HG03342 (cell line): ENCODE results near the gene NRP2.
A peak's percentile ranks its signal among the peaks of the same experiment; 100 is the strongest.

Experiments
- ATAC-seq: cut with Tn5 transposase; IDR thresholded peaks from one replicate; pipeline ENCODE4 v1.9.1; 2021; ENCODE audit warnings: mild to moderate bottlenecking, moderate library complexity; ENCODE audit not compliant: unreplicated experiment

The NRP2 gene, protein sequence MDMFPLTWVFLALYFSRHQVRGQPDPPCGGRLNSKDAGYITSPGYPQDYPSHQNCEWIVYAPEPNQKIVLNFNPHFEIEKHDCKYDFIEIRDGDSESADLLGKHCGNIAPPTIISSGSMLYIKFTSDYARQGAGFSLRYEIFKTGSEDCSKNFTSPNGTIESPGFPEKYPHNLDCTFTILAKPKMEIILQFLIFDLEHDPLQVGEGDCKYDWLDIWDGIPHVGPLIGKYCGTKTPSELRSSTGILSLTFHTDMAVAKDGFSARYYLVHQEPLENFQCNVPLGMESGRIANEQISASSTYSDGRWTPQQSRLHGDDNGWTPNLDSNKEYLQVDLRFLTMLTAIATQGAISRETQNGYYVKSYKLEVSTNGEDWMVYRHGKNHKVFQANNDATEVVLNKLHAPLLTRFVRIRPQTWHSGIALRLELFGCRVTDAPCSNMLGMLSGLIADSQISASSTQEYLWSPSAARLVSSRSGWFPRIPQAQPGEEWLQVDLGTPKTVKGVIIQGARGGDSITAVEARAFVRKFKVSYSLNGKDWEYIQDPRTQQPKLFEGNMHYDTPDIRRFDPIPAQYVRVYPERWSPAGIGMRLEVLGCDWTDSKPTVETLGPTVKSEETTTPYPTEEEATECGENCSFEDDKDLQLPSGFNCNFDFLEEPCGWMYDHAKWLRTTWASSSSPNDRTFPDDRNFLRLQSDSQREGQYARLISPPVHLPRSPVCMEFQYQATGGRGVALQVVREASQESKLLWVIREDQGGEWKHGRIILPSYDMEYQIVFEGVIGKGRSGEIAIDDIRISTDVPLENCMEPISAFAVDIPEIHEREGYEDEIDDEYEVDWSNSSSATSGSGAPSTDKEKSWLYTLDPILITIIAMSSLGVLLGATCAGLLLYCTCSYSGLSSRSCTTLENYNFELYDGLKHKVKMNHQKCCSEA

DNA sequence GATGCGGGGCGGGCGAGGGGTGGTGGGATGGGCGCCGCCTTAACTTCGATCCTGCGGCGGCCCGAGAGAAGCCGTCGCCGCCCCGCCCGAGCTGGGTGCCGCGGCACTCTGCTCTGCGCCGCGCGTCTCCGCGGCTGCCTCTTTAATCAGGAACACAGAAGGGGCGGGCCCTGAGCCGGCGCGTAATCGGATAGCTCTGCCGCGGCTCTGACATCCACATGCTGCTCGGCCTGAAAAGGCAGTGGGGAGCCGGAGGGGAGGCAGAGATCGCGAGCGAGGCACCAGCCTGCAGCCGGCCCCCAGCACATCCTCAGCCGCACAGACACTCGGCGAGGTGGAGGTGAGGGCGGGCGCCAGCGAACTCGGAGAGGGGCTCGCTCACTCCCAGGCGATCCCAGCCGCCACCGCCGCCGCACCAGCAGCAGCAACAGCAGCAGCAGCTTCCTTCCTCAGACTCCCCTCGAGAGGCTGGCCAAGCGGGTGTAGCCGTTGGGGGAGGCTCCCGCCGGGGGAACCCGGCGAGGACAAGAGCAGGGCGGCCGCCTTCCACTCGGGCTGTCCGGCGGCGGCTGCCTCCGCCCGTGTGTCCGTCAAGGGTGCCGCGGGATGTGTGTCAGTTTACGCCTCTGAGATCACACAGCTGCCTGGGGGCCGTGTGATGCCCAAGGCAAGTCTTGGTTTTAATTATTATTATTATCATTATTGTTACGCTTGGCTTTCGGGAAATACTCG, at the start of gene NRP2:
TSS of gene NRP2 (plus strand) at position 263 of the 732 bp plus-strand sequence. CDS start 790 bp downstream, outside the sequence.
- ATAC-seq = peak; percentile 60

DNA sequence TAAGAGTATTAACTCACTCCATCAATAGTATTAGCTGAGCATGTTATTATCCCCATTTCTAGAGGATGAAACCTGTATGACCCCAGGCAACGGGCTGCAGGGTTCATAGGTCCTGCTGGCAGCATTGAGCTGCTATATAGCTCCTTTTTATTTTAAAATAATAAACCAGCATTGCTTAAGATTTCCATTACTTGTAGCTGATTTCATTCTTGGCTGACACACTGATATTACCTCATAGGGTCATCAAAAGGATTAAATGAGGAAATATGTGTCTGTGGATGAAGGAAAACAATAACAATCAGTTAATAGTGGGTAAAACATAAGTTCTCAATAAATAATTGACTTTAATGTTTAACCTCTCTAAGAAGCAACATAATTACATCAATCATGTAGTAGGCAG, 48.3 kb upstream of the NRP2 start:
- ATAC-seq = no peak

- ATAC-seq = no peak
Measured at GRCh38 chr2:205636549-205637319, 45.6 kb upstream of the NRP2 start.

DNA sequence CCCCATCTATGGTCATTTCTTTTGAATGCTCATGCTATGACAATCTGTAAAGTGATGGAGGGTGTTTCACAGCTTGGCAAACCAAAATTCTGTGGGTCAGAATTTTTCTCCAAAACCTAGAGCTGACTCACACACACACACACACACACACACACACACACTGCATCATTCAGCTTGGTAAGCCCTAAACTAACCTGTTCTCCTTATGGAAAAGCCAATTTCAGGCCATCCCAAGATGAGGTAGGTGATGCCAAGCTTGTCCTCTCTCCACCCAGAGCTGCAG, 45.0 kb upstream of the NRP2 start:
- no peak for ATAC-seq

GRCh38 chr2:205637779-205638503, 44.4 kb upstream of the NRP2 start:
- ATAC-seq = no peak

GRCh38 chr2:205640716-205641115, 41.6 kb upstream of the NRP2 start:
- ATAC-seq = peak; percentile 70

- ATAC-seq = no peak
Measured at GRCh38 chr2:205642599-205643356, 39.5 kb upstream of the NRP2 start.

DNA sequence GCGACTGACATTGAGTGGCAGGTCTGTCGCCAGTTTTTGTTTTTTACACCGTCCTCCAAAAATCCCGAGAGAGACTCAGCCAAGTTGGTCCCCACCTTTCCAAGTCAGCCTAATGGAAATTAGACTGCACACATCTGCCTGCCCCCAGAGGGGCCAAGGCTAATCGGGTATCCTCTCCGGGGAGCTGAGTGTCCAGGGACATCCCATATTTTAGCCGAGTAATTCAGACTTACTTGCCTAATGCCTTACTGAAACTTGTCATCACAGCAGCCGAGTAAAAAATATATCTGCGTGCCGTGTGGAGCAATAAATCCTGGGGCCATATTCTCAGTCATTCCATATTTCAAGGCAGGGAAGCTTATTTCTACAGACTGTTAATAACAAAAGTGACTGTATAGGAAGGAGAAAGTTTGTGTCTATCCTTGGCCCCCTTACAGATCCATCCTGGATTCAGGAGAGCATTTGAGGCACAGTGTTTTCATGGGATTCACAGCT, 38.9 kb upstream of the NRP2 start:
- ATAC-seq = no peak

- no peak for ATAC-seq
Measured at GRCh38 chr2:205644018-205644417, 38.3 kb upstream of the NRP2 start.

GRCh38 chr2:205646680-205647079, 35.6 kb upstream of the NRP2 start:
- ATAC-seq = peak; percentile 97

DNA sequence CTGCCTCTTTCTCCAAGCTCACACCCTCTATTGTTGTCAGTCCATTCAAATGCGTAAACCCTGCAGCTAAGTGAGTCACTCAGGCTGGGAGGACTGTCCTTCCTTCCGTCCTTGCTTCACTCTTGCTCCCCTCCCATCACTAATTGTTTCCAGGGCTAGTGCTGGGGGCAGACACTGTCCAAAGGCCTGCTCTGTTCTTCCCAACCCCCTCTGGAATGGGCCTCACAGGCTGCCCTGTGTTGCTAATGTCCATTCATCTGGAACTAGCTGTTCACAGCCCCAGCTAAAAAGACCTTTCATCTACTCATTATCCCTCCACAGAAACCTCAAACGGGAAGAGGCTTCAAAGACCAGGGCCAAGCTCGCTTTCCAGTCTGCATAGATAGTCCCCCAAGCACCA, 31.9 kb upstream of the NRP2 start:
- no peak for ATAC-seq

DNA sequence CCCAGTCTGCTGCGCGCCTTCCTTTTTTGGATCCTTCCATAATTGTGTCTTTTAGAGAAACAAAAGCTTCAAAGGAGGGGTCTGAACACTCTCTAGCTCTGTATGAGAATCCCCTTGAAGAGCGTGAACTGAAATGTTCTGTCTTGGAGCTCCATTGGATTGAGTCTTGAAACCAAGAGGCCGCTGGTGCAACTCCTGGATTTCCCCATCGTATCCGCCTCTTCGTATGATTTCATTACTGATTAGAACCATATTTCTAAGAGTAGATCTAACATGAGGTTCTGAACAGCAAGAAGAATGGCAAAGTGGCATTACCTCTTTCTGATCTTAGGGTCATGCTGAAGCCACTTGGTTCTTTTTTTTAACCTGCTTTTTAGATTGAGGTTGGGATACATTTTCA, 31.4 kb upstream of the NRP2 start:
- ATAC-seq = no peak

DNA sequence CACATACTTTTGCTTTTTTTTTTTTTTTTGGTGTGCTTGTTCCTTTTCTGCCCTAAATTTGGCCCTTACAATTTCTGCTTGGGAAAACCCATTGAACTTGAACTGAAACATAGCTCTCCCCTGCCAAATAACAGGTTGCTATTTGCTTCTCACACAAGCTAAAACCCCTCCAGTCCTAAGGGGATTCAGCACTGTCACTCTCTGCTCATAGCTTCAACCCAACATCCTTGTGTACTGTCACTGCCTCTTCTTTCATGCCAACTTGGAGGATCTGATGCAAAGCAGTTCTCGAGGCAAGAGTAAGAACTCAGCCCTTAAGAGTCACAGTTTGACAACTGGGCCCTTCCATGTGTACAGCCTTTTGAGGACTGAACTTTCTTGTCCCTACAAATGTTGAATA, 30.6 kb upstream of the NRP2 start:
- no peak for ATAC-seq

DNA sequence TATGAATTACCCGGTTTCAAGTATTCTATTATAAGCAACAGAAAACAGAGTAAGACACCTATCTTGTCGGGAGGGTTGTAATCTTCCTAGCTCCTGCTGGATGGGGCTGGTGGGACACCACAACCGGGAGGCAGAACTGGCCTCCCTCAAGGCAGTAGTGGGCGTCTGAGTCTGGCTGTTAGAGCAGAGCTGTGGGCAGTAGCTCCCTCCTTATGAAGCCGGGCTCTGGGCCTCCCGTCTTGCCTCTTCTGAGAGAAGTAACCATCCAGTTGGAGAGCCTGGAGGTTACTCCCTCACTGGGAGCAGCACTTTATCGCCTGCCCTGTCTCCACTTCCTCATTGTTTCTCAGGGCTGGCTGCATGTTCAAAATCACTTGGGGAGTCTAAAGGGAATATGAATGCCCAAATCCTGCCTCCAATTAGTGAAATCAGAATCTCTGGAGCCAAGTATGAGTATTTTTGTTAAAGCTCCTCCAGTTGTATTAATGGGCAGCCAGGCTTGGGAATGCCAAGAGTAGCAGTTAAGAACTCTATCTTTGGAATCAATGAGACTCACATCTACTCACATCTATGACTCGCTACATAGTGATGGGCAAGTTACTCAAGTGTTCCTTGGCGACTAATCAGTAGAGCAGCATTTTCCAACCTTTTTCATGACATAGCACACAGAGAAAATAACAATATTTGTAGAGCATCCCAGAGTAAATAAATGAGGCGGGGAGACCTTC, 27.3 kb upstream of the NRP2 start:
- ATAC-seq = no peak

DNA sequence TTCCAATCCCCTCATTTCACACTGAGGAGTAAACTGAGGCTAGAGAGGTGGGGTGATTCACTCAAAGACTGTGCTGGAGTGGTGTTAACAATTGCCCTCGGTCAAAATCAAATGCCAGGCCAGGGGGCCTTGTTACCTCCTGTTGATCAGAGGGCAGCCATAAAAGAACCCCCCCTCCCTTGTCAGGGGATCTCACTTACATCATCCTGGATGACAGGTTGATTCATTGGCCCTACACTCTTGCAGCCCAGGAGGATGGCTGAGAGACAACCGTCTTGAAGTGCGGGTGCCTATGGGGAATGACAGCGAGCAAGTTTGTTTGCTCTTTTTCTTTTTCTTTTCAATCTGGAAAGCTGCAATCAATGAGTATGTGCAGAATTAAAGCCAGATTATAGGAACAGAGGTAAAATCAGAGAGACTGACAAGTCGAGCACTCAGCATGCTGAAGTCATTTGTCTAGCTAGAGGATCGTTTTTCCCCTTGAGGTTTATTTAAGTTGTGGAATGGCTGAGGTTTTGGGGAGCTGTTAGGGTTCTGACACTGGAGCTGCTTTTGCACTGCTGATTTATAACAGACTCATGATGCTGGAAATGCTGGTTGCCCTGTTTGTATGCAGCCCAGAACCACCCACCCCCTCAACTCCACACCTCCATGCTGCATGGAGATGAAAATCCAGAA, 26.4 kb upstream of the NRP2 start:
- no peak for ATAC-seq

GRCh38 chr2:205656461-205656860, 25.8 kb upstream of the NRP2 start:
- ATAC-seq = no peak

- ATAC-seq = no peak
Measured at GRCh38 chr2:205656941-205657340, 25.4 kb upstream of the NRP2 start.

DNA sequence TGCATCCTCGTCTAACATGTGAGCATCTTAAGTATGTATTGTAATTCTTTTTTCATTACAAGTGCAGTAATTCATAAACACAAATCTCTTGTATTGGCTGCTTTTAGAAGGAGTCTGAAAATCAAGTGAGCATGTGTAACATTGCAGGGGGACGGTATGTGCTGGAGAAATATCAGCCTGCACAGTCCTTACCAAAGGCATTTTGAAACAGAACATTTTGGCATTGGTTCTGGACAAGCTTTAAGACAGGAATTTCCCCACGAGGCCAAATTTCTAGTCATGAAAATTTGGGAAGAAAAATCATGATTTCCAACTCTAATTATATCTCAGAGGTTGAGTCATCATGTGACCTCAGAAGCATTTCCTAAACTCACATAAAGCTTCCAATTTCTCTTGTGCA, 24.7 kb upstream of the NRP2 start:
- ATAC-seq = no peak
